ENCODE measurements around the gene STIM1.

Gene STIM1

GRCh38 chr11:3831378-3832239 lies 23.9 kb upstream of the STIM1 start:
- no peak for TF ChIP-seq POLR2AphosphoS5 (IDR thresholded peaks at IDR 0.05; ENCODE audit: low read depth, low read length)
- TF ChIP-seq TAF1 (IDR thresholded peaks at IDR 0.05; ENCODE audit: borderline replicate concordance, low read depth, low read length): no peak
- TF ChIP-seq POLR2A (IDR thresholded peaks at IDR 0.05; ENCODE audit: low read depth, low read length): no peak
- DNase-seq (ENCODE audit: insufficient read length) (no peak), FAIRE-seq (no peak)

- FAIRE-seq (no peak), DNase-seq (ENCODE audit: insufficient read length) (no peak)
Measured at GRCh38 chr11:3832816-3833215, 22.6 kb upstream of the STIM1 start.

GRCh38 chr11:3833449-3833848 lies 22.0 kb upstream of the STIM1 start:
- DNase-seq (ENCODE audit: insufficient read length) (no peak), FAIRE-seq (no peak)

More at GRCh38 chr11:3832816-3833215, 22.6 kb upstream of the STIM1 start:
- TF ChIP-seq POLR2A (IDR thresholded peaks at IDR 0.05; ENCODE audit: low read depth, low read length): no peak
- no peak for TF ChIP-seq TAF1 (IDR thresholded peaks at IDR 0.05; ENCODE audit: borderline replicate concordance, low read depth, low read length)
- no peak for TF ChIP-seq POLR2AphosphoS5 (IDR thresholded peaks at IDR 0.05; ENCODE audit: low read depth, low read length)

GRCh38 chr11:3834349-3834663 lies 21.2 kb upstream of the STIM1 start:
- FAIRE-seq (no peak), DNase-seq (ENCODE audit: insufficient read length) (no peak)

More at GRCh38 chr11:3833449-3833848, 22.0 kb upstream of the STIM1 start:
- TF ChIP-seq POLR2AphosphoS5 (IDR thresholded peaks at IDR 0.05; ENCODE audit: low read depth, low read length): no peak
- no peak for TF ChIP-seq POLR2A (IDR thresholded peaks at IDR 0.05; ENCODE audit: low read depth, low read length)
- no peak for TF ChIP-seq TAF1 (IDR thresholded peaks at IDR 0.05; ENCODE audit: borderline replicate concordance, low read depth, low read length)

GRCh38 chr11:3834664-3835461 lies 20.6 kb upstream of the STIM1 start:
- TF ChIP-seq POLR2AphosphoS5 (IDR thresholded peaks at IDR 0.05; ENCODE audit: low read depth, low read length) (no peak), TAF1 (IDR thresholded peaks at IDR 0.05; ENCODE audit: borderline replicate concordance, low read depth, low read length) (no peak), POLR2A (IDR thresholded peaks at IDR 0.05; ENCODE audit: low read depth, low read length) (no peak)
- peak; percentile 40 for FAIRE-seq
- DNase-seq (ENCODE audit: insufficient read length): no peak

More at GRCh38 chr11:3834349-3834663, 21.2 kb upstream of the STIM1 start:
- TF ChIP-seq POLR2A (IDR thresholded peaks at IDR 0.05; ENCODE audit: low read depth, low read length) (no peak), TAF1 (IDR thresholded peaks at IDR 0.05; ENCODE audit: borderline replicate concordance, low read depth, low read length) (no peak), POLR2AphosphoS5 (IDR thresholded peaks at IDR 0.05; ENCODE audit: low read depth, low read length) (no peak)

GRCh38 chr11:3835751-3836150 lies 19.7 kb upstream of the STIM1 start:
- DNase-seq (ENCODE audit: insufficient read length) (no peak), FAIRE-seq (no peak)
- TF ChIP-seq POLR2A (IDR thresholded peaks at IDR 0.05; ENCODE audit: low read depth, low read length) (no peak), POLR2AphosphoS5 (IDR thresholded peaks at IDR 0.05; ENCODE audit: low read depth, low read length) (no peak), TAF1 (IDR thresholded peaks at IDR 0.05; ENCODE audit: borderline replicate concordance, low read depth, low read length) (no peak)

- DNase-seq (ENCODE audit: insufficient read length) (no peak), FAIRE-seq (peak; percentile 84)
- TF ChIP-seq TAF1 (IDR thresholded peaks at IDR 0.05; ENCODE audit: borderline replicate concordance, low read depth, low read length) (no peak), POLR2AphosphoS5 (IDR thresholded peaks at IDR 0.05; ENCODE audit: low read depth, low read length) (no peak), POLR2A (IDR thresholded peaks at IDR 0.05; ENCODE audit: low read depth, low read length) (no peak)
Measured at GRCh38 chr11:3836903-3837302, 18.6 kb upstream of the STIM1 start.

- FAIRE-seq (peak; percentile 70), DNase-seq (ENCODE audit: insufficient read length) (no peak)
- TF ChIP-seq POLR2AphosphoS5 (IDR thresholded peaks at IDR 0.05; ENCODE audit: low read depth, low read length): no peak
- peak; percentile 57; the same call in 1 of the 2 replicates for TF ChIP-seq POLR2A (IDR thresholded peaks at IDR 0.05; ENCODE audit: low read depth, low read length)
- TF ChIP-seq TAF1 (IDR thresholded peaks at IDR 0.05; ENCODE audit: borderline replicate concordance, low read depth, low read length): no peak
Measured at GRCh38 chr11:3837793-3838192, 17.7 kb upstream of the STIM1 start.

GRCh38 chr11:3838504-3838903 lies 17.0 kb upstream of the STIM1 start:
- TF ChIP-seq TAF1 (IDR thresholded peaks at IDR 0.05; ENCODE audit: borderline replicate concordance, low read depth, low read length) (no peak), POLR2A (IDR thresholded peaks at IDR 0.05; ENCODE audit: low read depth, low read length) (no peak), POLR2AphosphoS5 (IDR thresholded peaks at IDR 0.05; ENCODE audit: low read depth, low read length) (no peak)
- FAIRE-seq: no peak
- DNase-seq (ENCODE audit: insufficient read length): no peak

- FAIRE-seq: no peak
- no peak for TF ChIP-seq POLR2AphosphoS5 (IDR thresholded peaks at IDR 0.05; ENCODE audit: low read depth, low read length)
Measured at GRCh38 chr11:3840004-3840869, 15.2 kb upstream of the STIM1 start.

GRCh38 chr11:3840870-3841425 lies 14.5 kb upstream of the STIM1 start, which contains the start of gene RHOG:
TSS of gene RHOG (minus strand) at chr11:3840959. CDS start at chr11:3828138, 12,821 bp downstream.
- DNase-seq (ENCODE audit: insufficient read length) (peak; percentile 83), FAIRE-seq (no peak)
- peak; percentile 48 for TF ChIP-seq POLR2A (IDR thresholded peaks at IDR 0.05; ENCODE audit: low read depth, low read length)
- peak; percentile 48; the same call in 1 of the 2 replicates for TF ChIP-seq TAF1 (IDR thresholded peaks at IDR 0.05; ENCODE audit: borderline replicate concordance, low read depth, low read length)
- TF ChIP-seq POLR2AphosphoS5 (IDR thresholded peaks at IDR 0.05; ENCODE audit: low read depth, low read length): no peak

More at GRCh38 chr11:3840004-3840869, 15.2 kb upstream of the STIM1 start:
- DNase-seq (ENCODE audit: insufficient read length): no peak

Measured in GM12892 (cell line).